ENCODE measurements around the gene HRH3. TPM values are rescaled to one million over a fixed set of nuclear protein-coding genes. Genes with fewer than 3 reads are reported as not detected.

HRH3 gene
- total RNA-seq, 1 donor from 2014 or later = not detected

- no peak for DNase-seq
- peak; percentile 28 for ATAC-seq (ENCODE audit: low read depth)
- Mint-ChIP-seq H3K27ac (no peak overlapping the region), H3K27me3 (peaks cover 34% of the 10 kb centered on the region), H3K4me3 (peak overlapping the region; percentile 46), H3K4me1 (peaks cover 1% of the 10 kb centered on the region), H3K36me3 (ENCODE audit: low read depth) (no peaks in the 10 kb centered on the region), H3K9me3 (no peaks in the 10 kb centered on the region)
- intact Hi-C loops (cut with micrococcal nuclease) = no loop called here
- POLR2A ChIA-PET = no interaction called here
- CTCF ChIA-PET = no interaction called here
- TF ChIP-seq, protein P1, sequence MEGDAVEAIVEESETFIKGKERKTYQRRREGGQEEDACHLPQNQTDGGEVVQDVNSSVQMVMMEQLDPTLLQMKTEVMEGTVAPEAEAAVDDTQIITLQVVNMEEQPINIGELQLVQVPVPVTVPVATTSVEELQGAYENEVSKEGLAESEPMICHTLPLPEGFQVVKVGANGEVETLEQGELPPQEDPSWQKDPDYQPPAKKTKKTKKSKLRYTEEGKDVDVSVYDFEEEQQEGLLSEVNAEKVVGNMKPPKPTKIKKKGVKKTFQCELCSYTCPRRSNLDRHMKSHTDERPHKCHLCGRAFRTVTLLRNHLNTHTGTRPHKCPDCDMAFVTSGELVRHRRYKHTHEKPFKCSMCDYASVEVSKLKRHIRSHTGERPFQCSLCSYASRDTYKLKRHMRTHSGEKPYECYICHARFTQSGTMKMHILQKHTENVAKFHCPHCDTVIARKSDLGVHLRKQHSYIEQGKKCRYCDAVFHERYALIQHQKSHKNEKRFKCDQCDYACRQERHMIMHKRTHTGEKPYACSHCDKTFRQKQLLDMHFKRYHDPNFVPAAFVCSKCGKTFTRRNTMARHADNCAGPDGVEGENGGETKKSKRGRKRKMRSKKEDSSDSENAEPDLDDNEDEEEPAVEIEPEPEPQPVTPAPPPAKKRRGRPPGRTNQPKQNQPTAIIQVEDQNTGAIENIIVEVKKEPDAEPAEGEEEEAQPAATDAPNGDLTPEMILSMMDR (IDR thresholded peaks at IDR 0.05) = no peak
Measured at GRCh38 chr20:62219101-62219991, 732 bp downstream of the HRH3 start.

DNA sequence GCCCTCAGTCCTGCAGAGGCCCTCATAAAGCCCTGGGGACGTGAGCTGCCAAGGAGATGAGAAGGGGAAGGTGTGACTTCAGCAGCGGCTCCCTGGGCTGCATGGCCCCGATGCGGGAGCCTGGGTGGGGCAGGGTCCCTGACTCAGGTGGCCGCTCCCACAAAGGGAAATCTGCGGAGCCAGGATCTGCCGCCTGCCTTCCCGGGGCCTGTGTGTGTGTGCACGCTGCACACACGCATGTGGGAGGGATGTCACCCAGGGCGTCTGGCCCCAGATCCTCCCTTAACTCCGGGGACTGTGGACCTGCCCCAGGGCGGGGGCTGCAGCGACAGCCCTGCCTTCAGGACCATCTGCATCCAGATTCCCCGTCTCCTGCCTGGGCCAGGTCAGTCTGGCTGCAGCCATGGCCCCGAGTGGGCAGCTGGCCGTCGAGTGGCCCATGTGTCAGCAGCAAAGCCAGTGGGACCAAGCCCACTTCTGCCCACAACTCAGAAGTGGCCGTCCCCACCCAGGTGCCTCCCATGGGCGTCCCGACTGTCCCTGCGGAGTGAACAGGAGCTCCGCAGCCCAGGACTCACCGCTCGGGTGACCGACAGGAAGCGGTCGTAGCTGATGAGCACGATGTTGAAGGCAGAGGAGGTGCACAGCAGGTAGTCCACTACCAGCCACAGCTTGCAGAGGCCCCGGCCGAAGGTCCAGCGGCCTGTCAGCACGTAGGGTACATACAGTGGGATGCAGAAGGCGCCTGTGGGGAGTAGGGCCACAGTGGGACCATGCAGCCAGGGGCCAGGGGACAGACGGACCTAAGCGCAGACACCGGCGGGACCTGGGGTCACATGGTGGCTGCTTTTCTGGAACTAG, 1.9 kb downstream of the HRH3 start:
- H3K4me3 Mint-ChIP-seq = no peak overlapping the region
- peaks cover 1% of the 10 kb centered on the region for H3K4me1 Mint-ChIP-seq
- CTCF ChIA-PET = no interaction called here
- intact Hi-C loops (cut with micrococcal nuclease) = no loop called here
- no peaks in the 10 kb centered on the region for H3K9me3 Mint-ChIP-seq
- no peak for ATAC-seq (ENCODE audit: low read depth)
- DNase-seq = no peak
- H3K36me3 Mint-ChIP-seq (ENCODE audit: low read depth) = no peaks in the 10 kb centered on the region
- H3K27me3 Mint-ChIP-seq = peaks cover 35% of the 10 kb centered on the region
- no peak overlapping the region for H3K27ac Mint-ChIP-seq
- TF ChIP-seq, protein P1 (IDR thresholded peaks at IDR 0.05) = no peak
- POLR2A ChIA-PET = no interaction called here

DNA sequence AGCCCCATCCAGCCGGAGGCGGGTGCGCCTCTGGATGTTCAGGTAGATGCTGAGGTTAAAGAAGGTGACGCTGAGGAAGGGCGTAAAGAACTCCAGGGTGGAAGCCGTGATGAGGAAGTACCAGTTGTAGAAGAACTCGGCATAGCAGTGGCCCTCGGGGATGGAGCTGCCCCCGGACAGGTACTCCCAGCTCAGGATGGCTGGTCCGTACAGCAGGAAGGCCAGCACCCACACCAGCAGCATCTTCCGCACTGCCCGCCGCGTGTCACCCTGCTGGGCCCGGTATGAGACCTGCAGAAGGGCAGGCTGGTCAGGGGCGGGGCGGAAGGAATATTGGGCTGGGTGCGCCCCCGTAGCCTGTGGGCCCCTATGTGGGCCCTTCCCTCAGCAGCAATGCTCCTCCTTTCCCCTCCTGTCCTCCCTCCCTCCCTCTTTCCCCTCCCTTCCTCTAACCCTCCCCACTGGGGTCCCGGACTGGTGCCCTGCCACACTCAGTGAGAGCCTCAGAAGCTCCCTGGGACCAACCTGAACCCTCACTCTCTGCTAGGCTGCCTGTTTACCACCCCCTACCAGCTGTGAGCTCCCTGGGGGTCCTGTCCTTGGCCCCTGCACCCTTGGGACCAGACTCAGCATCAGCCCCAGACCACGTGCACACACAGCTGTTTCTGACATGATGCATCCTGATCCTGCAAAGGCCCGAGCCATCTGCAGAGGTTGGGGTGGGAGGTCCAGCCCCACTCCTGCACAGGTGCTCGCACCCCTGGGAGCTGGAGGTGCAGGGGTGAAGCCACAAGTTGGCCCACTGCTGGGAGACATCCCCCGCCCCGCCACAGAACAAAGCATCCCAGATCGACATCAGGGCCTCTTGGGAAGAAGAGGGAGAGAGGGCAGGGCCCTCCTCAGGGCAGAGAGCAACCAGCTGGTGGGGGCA, 3.2 kb downstream of the HRH3 start:
- ATAC-seq (ENCODE audit: low read depth) (no peak), DNase-seq (no peak)
- ChIA-PET POLR2A (no interaction called here), CTCF (no interaction called here)
- H3K4me1 Mint-ChIP-seq = peaks cover 1% of the 10 kb centered on the region
- intact Hi-C loops (cut with micrococcal nuclease) = no loop called here
- H3K27ac Mint-ChIP-seq = no peak overlapping the region
- peaks cover 30% of the 10 kb centered on the region for H3K27me3 Mint-ChIP-seq
- TF ChIP-seq, protein P1 (IDR thresholded peaks at IDR 0.05) = no peak
- no peak overlapping the region for H3K4me3 Mint-ChIP-seq
- no peaks in the 10 kb centered on the region for H3K9me3 Mint-ChIP-seq
- H3K36me3 Mint-ChIP-seq (ENCODE audit: low read depth) = no peaks in the 10 kb centered on the region

GRCh38 chr20:62215991-62216635, 4.0 kb downstream of the HRH3 start:
- TF ChIP-seq, protein P1 (IDR thresholded peaks at IDR 0.05) = no peak
- intact Hi-C loops (cut with micrococcal nuclease) = no loop called here
- Mint-ChIP-seq H3K9me3 (no peaks in the 10 kb centered on the region), H3K36me3 (ENCODE audit: low read depth) (no peaks in the 10 kb centered on the region), H3K4me3 (no peak overlapping the region), H3K27me3 (peaks cover 23% of the 10 kb centered on the region), H3K4me1 (peaks cover 1% of the 10 kb centered on the region), H3K27ac (no peak overlapping the region)
- ChIA-PET CTCF (no interaction called here), POLR2A (no interaction called here)
- ATAC-seq (ENCODE audit: low read depth) = no peak
- DNase-seq = no peak

Data from activated B cell treated with CpG ODN at 0.5 μM for 24 hours (primary cell).